HTR-8/SVneo (cell line): Measurements from ENCODE around the gene SOX9.
A peak's percentile ranks its signal among the peaks of the same experiment; 100 is the strongest.
"Not testable (repeated sequence)": the region's sequence is repeated elsewhere in the genome, so short reads cannot be mapped to it uniquely, and the experiment has no call there.

Source experiments
- DNase-seq: peaks from one replicate; pipeline ENCODE4 v3.0.0; 2011; ENCODE audit warnings: low spot score, mixed read lengths; ENCODE audit not compliant: insufficient read length
- FAIRE-seq: peaks from 2 replicates; lab custom pipeline; 2011; peaks lifted over from hg19 to GRCh38; lab: Jason Lieb, UNC

Gene SOX9

GRCh38 chr17:72123530-72124437 is 3.0 kb downstream of the SOX9 start:
- FAIRE-seq (no peak), DNase-seq (no peak)

- DNase-seq (no peak), FAIRE-seq (no peak)
Measured at GRCh38 chr17:72124438-72124775, 3.6 kb downstream of the SOX9 start.

DNA sequence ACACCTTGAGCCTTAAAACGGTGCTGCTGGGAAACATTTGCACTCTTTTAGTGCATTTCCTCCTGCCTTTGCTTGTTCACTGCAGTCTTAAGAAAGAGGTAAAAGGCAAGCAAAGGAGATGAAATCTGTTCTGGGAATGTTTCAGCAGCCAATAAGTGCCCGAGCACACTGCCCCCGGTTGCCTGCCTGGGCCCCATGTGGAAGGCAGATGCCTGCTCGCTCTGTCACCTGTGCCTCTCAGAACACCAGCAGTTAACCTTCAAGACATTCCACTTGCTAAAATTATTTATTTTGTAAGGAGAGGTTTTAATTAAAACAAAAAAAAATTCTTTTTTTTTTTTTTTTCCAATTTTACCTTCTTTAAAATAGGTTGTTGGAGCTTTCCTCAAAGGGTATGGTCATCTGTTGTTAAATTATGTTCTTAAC is 4.4 kb downstream of the SOX9 start:
- DNase-seq (no peak), FAIRE-seq (no peak)

- no peak for DNase-seq
- FAIRE-seq: no peak
Measured at GRCh38 chr17:72125742-72126141, 4.9 kb downstream of the SOX9 start.

GRCh38 chr17:72126575-72127486 is 6.0 kb downstream of the SOX9 start:
- no peak for FAIRE-seq

DNA sequence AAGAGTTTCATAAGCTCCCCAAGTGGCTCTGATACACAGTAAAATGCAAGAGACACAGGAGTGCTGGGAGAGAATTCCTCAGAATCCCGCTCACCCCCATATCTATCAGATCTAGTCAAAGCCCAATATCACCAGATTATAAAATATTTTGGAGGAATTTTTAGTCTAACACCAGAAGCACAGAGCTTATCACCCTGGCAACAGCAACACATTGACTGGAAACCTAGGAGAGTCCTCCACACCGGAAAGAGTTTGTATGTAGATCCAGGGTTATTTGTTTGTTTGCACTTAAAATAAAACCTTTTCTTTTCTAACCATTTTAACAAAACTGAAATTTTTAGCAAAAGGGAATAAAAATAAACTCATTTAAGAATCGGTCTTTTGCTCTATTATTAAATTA is 7.2 kb downstream of the SOX9 start:
- DNase-seq (no peak), FAIRE-seq (no peak)

More at GRCh38 chr17:72126575-72127486, 6.0 kb downstream of the SOX9 start:
- DNase-seq: peak; percentile 74

DNA sequence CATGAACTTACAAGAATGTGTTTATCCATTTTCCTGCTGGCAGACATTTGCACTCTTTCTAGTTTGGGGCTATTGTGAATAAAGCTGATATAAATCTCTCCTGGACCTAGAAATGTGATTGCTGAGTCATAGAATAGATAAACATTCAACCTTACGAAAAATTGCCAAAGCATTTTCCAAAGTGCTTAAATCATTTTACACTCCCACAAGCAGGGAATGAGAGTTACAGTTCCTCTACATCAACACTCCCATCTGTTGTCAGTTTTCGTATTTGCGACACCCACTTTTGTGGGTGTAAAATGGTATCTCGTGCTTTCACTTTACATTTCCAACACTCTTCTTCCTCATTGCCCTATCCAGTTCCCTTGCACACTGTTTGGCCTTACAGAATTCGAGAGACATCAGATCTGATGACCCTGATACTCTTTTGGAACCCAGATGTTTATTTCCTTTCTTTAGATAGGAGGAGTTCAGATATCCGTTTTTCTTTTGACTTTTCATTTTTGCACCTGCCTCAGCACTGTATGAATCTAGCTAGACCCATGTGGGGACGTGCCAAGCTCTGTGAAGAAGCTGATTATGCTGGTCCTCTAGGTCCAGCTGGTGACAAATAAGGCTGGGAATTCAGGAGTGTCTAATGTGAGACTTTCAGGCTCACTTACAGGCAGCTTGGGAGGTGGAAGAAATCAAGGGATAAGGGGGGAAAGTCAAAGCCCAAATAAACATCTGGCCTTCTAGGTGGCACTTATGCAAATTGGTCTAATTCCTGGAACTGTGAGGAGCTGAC is 14.0 kb downstream of the SOX9 start:
- DNase-seq (no peak), FAIRE-seq (no peak)

- FAIRE-seq: peak; percentile 33
- DNase-seq: no peak
Measured at GRCh38 chr17:72135546-72136325, 14.9 kb downstream of the SOX9 start.

GRCh38 chr17:72136692-72137091 is 15.9 kb downstream of the SOX9 start:
- DNase-seq (no peak), FAIRE-seq (no peak)

DNA sequence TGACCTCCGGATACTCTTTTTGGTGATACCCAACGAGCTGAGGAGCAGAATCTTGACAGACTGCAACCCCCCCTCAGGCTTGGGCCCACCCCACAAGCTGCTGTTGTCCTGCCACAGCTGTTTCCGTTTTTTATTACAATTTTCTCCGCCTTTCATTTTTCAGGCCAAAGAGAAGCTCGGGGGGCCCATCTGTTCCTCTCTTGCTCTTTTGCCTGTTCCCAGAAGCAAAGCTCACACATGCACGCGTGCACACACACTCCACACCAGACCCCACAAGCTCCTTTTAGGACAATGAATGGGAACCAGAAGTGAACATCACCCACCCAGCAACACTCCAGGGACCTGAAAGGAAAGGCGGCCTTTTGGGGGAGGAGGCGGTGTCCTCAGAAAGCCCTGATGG is 16.3 kb downstream of the SOX9 start:
- FAIRE-seq (no peak), DNase-seq (no peak)

DNA sequence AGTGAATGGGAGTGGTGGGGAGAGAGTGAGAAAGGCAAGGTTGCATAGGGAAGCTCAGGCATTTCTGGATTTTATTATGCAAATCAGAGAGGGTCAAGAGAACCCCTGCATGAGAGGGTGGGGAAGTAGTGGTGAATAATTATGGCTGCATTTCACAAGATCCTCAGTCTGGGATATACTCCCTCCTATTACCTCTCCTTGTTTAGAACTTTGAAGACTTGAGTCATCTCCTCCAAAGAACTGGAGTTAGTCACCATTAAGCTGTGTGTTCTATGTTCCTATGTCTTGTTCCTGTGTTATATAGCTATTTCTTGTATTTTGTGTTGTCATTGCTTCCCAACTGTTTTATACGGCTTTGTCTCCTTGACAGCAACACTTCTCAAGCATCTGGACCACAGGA is 18.4 kb downstream of the SOX9 start:
- FAIRE-seq (no peak), DNase-seq (no peak)

- DNase-seq: no peak
- no peak for FAIRE-seq
Measured at GRCh38 chr17:72141336-72141735, 20.5 kb downstream of the SOX9 start.

GRCh38 chr17:72142097-72142496 is 21.3 kb downstream of the SOX9 start:
- not testable (repeated sequence) for DNase-seq, FAIRE-seq

DNA sequence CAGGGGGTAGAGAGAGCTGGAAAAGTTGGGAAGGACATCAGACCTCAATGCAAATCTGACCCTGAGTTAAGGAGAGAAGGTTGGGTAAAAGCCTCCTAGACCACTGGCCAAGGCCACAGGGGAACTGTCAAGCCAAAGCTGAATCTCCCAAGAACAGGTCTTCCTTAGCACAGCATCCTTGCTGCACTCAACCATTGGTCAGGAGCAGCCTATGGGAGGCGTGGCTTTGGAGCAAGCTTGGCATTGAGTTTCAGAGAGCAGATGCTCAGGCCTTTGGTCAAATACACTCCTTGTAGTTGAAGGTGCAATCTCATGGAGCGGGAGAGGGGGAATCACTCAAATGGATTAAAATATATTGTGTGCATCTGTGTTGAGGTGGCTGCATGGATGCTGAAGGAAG is 21.8 kb downstream of the SOX9 start:
- DNase-seq (no peak), FAIRE-seq (no peak)

DNA sequence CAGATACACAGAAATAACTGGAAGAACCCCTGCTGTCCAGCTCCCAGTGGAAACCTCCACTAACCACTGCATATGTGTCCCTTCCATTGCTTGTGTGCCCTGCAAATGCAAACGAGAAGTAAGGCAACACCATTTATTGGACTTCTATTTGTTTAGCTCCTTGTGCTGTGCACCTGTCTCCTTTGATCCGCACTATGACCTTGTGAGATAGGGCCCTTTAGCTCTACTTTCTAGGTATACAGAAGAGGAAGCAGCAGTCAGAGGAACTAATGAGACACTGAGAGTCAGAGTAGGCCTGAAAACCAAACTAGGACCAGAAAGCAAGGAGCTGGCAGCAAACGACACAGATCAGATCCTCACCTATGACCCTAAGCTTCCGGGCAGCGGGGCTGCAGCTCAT is 22.4 kb downstream of the SOX9 start:
- no peak for FAIRE-seq
- no peak for DNase-seq

DNA sequence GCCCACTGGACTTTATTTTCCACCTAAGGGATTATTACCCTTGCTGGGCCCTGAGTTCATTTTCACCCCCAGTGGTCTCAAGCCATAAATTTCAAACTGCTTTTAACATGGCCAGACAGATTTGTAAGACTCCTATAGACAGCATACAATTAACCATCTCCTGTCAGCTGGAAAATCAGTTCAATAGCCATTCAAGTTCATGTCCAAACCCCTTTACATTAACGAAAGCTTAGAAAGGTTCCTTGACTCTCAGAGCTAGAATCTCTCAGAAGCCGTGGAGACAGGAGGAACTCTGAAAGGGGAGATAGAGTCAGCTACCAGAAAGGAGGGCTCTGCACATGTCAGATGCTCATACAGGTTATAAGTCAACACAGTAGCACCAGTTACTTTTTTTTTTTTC is 23.3 kb downstream of the SOX9 start:
- FAIRE-seq (no peak), DNase-seq (no peak)

- no peak for DNase-seq
- FAIRE-seq: no peak
Measured at GRCh38 chr17:72145562-72145961, 24.7 kb downstream of the SOX9 start.

DNA sequence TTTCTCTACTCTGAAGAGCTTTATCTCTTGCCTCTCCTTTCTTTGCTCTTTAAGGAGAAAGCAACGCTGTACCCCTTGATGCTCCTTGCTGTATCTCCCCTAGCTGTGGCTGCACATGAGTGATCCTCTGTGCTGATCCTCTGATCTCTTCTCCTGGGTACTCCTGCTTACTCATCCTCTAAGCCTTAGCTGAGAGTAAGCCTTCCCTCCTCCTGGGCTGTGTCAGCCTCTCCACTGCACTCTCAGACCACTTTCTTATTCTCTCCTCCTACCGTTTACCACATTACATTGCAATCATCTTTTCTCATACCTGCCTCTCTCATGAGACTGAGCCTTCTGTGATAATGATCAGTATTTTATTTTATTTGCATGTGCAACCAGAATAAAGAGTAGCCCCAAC is 25.1 kb downstream of the SOX9 start:
- peak; percentile 69 for FAIRE-seq

DNA sequence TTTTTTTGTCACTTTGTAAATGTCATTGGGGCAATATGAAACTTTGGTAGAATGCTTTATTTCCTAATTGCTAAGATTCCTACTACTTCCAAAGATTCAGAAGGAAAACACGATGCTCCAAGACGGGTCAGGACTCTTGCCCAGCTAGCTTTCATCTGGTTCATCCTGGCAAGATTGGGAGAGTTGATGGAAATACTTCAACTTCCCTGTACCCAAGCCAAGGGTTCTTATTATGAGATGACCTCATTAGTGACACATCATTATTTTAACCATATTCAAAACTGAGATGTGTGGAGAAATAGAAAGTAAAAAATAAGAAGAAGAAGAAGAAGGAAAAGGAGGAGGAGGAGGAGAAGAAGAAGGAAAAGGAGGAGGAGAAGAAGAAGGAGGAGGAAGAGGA is 25.6 kb downstream of the SOX9 start:
- DNase-seq (no peak), FAIRE-seq (no peak)

More for the DNA sequence above, 25.1 kb downstream of the SOX9 start:
- no peak for DNase-seq
